HepG2 (cell line): ENCODE data around the gene MSANTD2. TPM values are rescaled to one million over a fixed set of nuclear protein-coding genes. Genes with fewer than 3 reads are reported as not detected.

ENCODE experiments used
- ATAC-seq: fragments of 200-7000 bp; cut with Tn5 transposase; 3 replicates; pipeline ENCODE4 v1.9.1; 2020; ENCODE audit warnings: mild to moderate bottlenecking, moderate library complexity
- BruUV-seq: library from RNA; stranded (reverse); fragments of 400-500 nt; replicated peaks from 2 replicates; lab custom pipeline; 2021; lab: Mats Ljungman, UMichigan
- CTCF ChIA-PET: fragments of 300-600 bp; formaldehyde crosslinking; extraction: SDS; loops from one replicate; lab custom pipeline; 2021; ENCODE audit warnings: low total read pairs, inconsistent platforms, low intra/inter-chr PET ratio; lab: Yijun Ruan, JAX
- POLR2A ChIA-PET: fragments of 350-600 bp; sonication (Branson Sonifier 250); formaldehyde crosslinking; loops from one replicate; lab custom pipeline; 2020; ENCODE audit warnings: antibody characterized with exemption, inconsistent platforms; lab: Yijun Ruan, JAX
- DNase-seq: peaks from one replicate; pipeline ENCODE4 v3.0.0-alpha.2; 2015; ENCODE audit warnings: low spot score
- FAIRE-seq: peaks from 3 replicates; lab custom pipeline; 2011; peaks lifted over from hg19 to GRCh38; lab: Jason Lieb, UNC
- H2AFZ ChIP-seq: one replicate; pipeline ENCODE4 v1.6.1; 2011; ENCODE audit warnings: low read length, inconsistent platforms
- H3K27ac ChIP-seq: fragments of 300-600 bp; 3 replicates; pipeline ENCODE4 v1.8.0; 2011; ENCODE audit warnings: mixed run types, mild to moderate bottlenecking, mixed read lengths, low read length, inconsistent platforms; ENCODE audit not compliant: insufficient read depth; ENCODE audit errors: extremely low read length
- H3K27me3 ChIP-seq, 2 experiments: fragments of 200-600 bp in 1 of 2; 2 replicates in 1 of 2; 3 replicates in 1 of 2; pipeline versions ENCODE4 v1.6.0 to v1.8.0; 2011; ENCODE audit warnings: low read length in 2 of 2, mild to moderate bottlenecking in 2 of 2, moderate library complexity in 2 of 2, inconsistent platforms in 1 of 2; ENCODE audit not compliant: insufficient read depth in 2 of 2, control insufficient read depth in 1 of 2
- H3K36me3 ChIP-seq, 2 experiments: fragments of 200-600 bp in 1 of 2; replicated peaks in 1 of 2; 2 replicates in 1 of 2; 3 replicates in 1 of 2; pipeline versions ENCODE4 v1.5.1 to v1.8.0; 2011; ENCODE audit warnings: low read length in 2 of 2, inconsistent platforms in 1 of 2; ENCODE audit not compliant: insufficient read depth in 2 of 2, control insufficient read depth in 1 of 2
- H3K4me1 ChIP-seq: 2 replicates; pipeline ENCODE4 v1.5.1; 2012; ENCODE audit warnings: low read length, inconsistent platforms; ENCODE audit not compliant: insufficient read depth
- H3K4me2 ChIP-seq: 2 replicates; pipeline ENCODE4 v1.6.0; 2011; ENCODE audit warnings: low read depth, low read length, inconsistent platforms
- H3K4me3 ChIP-seq, 3 experiments: fragments of 200-600 bp in 1 of 3; sonication (generic), shearing (Covaris generic) in 1 of 3; replicated peaks in 1 of 3; 2 replicates each; pipeline ENCODE4 v1.5.1; 2011 to 2016; ENCODE audit warnings: low read length in 3 of 3, inconsistent platforms in 2 of 3, low read depth in 2 of 3, mild to moderate bottlenecking in 2 of 3, control low read depth in 1 of 3, mixed read lengths in 1 of 3; ENCODE audit not compliant: insufficient read depth in 1 of 3
- H3K79me2 ChIP-seq: one replicate; pipeline ENCODE4 v1.6.1; 2011; ENCODE audit warnings: low read length, inconsistent platforms; ENCODE audit not compliant: insufficient read depth
- H3K9ac ChIP-seq: 2 replicates; pipeline ENCODE4 v1.6.0; 2011; ENCODE audit warnings: mild to moderate bottlenecking, low read depth, low read length, inconsistent platforms; ENCODE audit not compliant: insufficient read depth
- H3K9me3 ChIP-seq: 2 replicates; pipeline ENCODE4 v1.5.1; 2012; ENCODE audit warnings: mild to moderate bottlenecking, low read length
- H4K20me1 ChIP-seq: 2 replicates; pipeline ENCODE4 v1.6.0; 2011; ENCODE audit warnings: inconsistent platforms, mild to moderate bottlenecking, low read length, moderate library complexity; ENCODE audit not compliant: insufficient read depth
- ISL2 ChIP-seq: sonication (generic); formaldehyde crosslinking; IDR thresholded peaks from 2 replicates; pipeline ENCODE4 v1.5.0; 2020; ENCODE audit warnings: missing genetic modification reagents
- KDM3A ChIP-seq: IDR thresholded peaks from 2 replicates; pipeline ENCODE4 v1.6.1; 2018; ENCODE audit warnings: low read depth, missing compliant biosample characterization
- MIER3 ChIP-seq: IDR thresholded peaks from 2 replicates; pipeline ENCODE4 v1.6.1; 2016; ENCODE audit warnings: missing compliant biosample characterization, borderline replicate concordance
- RBFOX2 ChIP-seq: fragments of 200-400 bp; formaldehyde crosslinking; IDR thresholded peaks from 2 replicates; pipeline ENCODE4 v1.6.1; 2017; ENCODE audit warnings: low read depth, mild to moderate bottlenecking, low read length
- SIN3A ChIP-seq: IDR thresholded peaks from 2 replicates; pipeline ENCODE4 v1.6.1; 2011; ENCODE audit warnings: low read depth, mild to moderate bottlenecking, control low read depth, low read length, borderline replicate concordance
- ZNF264 ChIP-seq: sonication (generic); formaldehyde crosslinking; IDR thresholded peaks from 2 replicates; pipeline ENCODE4 v1.4.0; 2020; ENCODE audit warnings: missing genetic modification reagents
- WGBS: methylation state at CpG from one replicate; pipeline ENCODE4 v1.1.6; 2017; ENCODE audit warnings: low lambda C conversion rate; 5-methylcytosine and 5-hydroxymethylcytosine counted together
- in situ Hi-C: cut with HindIII; loops from 2 replicates; pipeline ENCODE4 v1.10.0; 2017; ENCODE audit warnings: low pct_unique_long_range_greater_than_20kb; ENCODE audit not compliant: extremely low pct_ligation_motif_present
- intact Hi-C: fragments of 100-400 bp; cut with micrococcal nuclease; formaldehyde crosslinking; loops from one replicate; pipeline ENCODE4 v1.10.0; 2022; ENCODE audit not compliant: unreplicated experiment
- polyA plus RNA-seq, 8 experiments: library from polyadenylated mRNA; depleted of rRNA in 3 of 8; stranded (reverse) in 7 of 8; unstranded in 1 of 8; fragments of >200 nt; fragmentation: Illumina TruSeq in 4 of 8; extraction: Trizol in 4 of 8; gene quantifications; 2 replicates each; pipeline versions ENCODE4 v1.2.1 to v1.2.3, GENCODE V29; 2011 to 2016; ENCODE audit warnings: low read depth in 4 of 8, missing spikeins in 1 of 8, mixed read lengths in 1 of 8; ENCODE audit not compliant: insufficient read depth in 1 of 8
- total RNA-seq, 5 experiments: library from RNA; depleted of rRNA; stranded (reverse); fragments of >200 nt; fragmentation: Illumina TruSeq; extraction: Trizol; gene quantifications; 2 replicates each; pipeline ENCODE4 v1.2.3, GENCODE V29; 2016; ENCODE audit warnings: low read depth in 1 of 5
- TF ChIP-seq, protein P1 (sequence below): sonication (generic); formaldehyde crosslinking; IDR thresholded peaks from 2 replicates; pipeline ENCODE4 v1.5.1; 2020; ENCODE audit warnings: missing genetic modification reagents, mild to moderate bottlenecking, borderline replicate concordance
- TF ChIP-seq, protein P2 (sequence below): sonication (generic); formaldehyde crosslinking; IDR thresholded peaks from 2 replicates; pipeline ENCODE4 v1.4.0; 2020; ENCODE audit warnings: missing genetic modification reagents

MSANTD2 gene
- total and polyA plus RNA-seq, 2 of the 13 experiments (the other 11 are each of a cell fraction or from before 2014, with no cell fraction given), result 8.7 to 10.1 TPM

DNA sequence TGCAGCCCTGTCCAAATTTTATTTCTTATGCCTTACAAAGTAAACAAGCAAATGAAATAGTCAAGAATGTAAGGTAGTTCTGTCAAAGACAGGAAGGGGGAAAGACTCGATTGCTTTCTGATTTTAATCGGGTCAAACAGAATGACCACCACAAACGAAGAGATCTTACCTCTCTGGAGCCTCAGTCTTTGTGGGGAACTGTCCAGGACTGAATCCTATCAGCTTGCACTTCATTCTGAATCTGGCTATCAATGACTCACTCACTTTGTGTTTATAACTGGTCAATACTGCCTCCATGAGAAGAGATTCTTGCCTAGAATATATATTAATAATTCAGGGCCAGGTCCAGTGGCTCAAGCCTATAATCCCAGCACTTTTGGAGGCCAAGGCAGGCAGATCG is 17.2 kb downstream of the MSANTD2 start:
- in situ Hi-C loops (no loop called here), intact Hi-C loops (no loop called here)
- no peaks in the 10 kb centered on the region for H3K36me3 ChIP-seq
- no peak overlapping the region for H3K4me2 ChIP-seq
- no peak for FAIRE-seq
- 98% methylated on average over 4 of the region's 4 CpGs for WGBS
- CTCF ChIA-PET, result no interaction called here
- no peaks in the 10 kb centered on the region for H3K27me3 ChIP-seq
- no TSS peak for BruUV-seq
- POLR2A ChIA-PET, result no interaction called here
- no peak overlapping the region for H3K4me3 ChIP-seq
- H3K9ac ChIP-seq, result no peak overlapping the region
- H3K9me3 ChIP-seq, result no peaks in the 10 kb centered on the region
- H2AFZ ChIP-seq, result no peak overlapping the region
- no peak for DNase-seq
- no peak overlapping the region for H3K27ac ChIP-seq
- no peak for TF ChIP-seq KDM3A (CRISPR knock-in tag)
- TF ChIP-seq MIER3, result no peak
- TF ChIP-seq ISL2 (CRISPR knock-in tag), result no peak
- TF ChIP-seq RBFOX2, result no peak
- ATAC-seq, result no peak
- H4K20me1 ChIP-seq, result no peaks in the 10 kb centered on the region
- H3K79me2 ChIP-seq, result peaks cover 8% of the 10 kb centered on the region
- no peaks in the 10 kb centered on the region for H3K4me1 ChIP-seq

DNA sequence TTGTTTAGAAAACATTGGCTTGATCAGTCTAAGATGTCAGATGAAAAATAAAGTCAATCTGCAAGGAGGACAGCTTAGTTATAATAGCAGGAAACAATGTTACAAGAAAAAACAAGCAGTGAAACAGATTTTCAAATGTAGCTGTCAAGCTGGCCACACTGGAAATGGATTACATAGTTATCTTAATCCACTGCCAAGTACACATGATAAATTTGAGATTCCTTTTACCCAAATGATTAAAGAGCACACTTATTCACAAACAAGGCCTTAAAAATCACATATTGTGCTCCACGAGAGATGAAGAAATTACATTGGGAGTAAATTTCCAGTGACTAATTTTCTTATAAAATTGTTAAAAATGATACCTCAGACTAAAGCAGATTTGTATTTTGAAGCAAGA is 20.6 kb downstream of the MSANTD2 start:
- intact Hi-C loops, result loop anchor here (2.0 kb wide), 1 partner anchor 17 kb away; the partner anchor contains the start of gene ESAM
- ChIA-PET CTCF (interaction anchor here (1.3 kb wide), 1 partner anchor 110 kb away, joined by 4 read pairs; no protein-coding TSS in a partner anchor), POLR2A (interaction anchor here (1.0 kb wide), 1 partner anchor 13 kb away, joined by 4 read pairs; no protein-coding TSS in a partner anchor)
- Histone ChIP-seq H3K9me3 (no peaks in the 10 kb centered on the region), H3K27ac (no peak overlapping the region), H2AFZ (no peak overlapping the region), H4K20me1 (no peaks in the 10 kb centered on the region), H3K79me2 (no peaks in the 10 kb centered on the region), H3K9ac (no peak overlapping the region), H3K4me1 (no peaks in the 10 kb centered on the region), H3K4me2 (no peak overlapping the region), H3K36me3 (peaks cover 0 to 4% of the 10 kb centered on the region in 2 experiments; a peak in 1 of 5 replicates), H3K4me3 (no peak overlapping the region), H3K27me3 (no peaks in the 10 kb centered on the region)
- TF ChIP-seq, protein P1, sequence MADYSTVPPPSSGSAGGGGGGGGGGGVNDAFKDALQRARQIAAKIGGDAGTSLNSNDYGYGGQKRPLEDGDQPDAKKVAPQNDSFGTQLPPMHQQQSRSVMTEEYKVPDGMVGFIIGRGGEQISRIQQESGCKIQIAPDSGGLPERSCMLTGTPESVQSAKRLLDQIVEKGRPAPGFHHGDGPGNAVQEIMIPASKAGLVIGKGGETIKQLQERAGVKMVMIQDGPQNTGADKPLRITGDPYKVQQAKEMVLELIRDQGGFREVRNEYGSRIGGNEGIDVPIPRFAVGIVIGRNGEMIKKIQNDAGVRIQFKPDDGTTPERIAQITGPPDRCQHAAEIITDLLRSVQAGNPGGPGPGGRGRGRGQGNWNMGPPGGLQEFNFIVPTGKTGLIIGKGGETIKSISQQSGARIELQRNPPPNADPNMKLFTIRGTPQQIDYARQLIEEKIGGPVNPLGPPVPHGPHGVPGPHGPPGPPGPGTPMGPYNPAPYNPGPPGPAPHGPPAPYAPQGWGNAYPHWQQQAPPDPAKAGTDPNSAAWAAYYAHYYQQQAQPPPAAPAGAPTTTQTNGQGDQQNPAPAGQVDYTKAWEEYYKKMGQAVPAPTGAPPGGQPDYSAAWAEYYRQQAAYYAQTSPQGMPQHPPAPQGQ (CRISPR knock-in tag), result no peak
- TF ChIP-seq SIN3A (no peak), ZNF264 (CRISPR knock-in tag) (no peak)
- TF ChIP-seq, protein P2, sequence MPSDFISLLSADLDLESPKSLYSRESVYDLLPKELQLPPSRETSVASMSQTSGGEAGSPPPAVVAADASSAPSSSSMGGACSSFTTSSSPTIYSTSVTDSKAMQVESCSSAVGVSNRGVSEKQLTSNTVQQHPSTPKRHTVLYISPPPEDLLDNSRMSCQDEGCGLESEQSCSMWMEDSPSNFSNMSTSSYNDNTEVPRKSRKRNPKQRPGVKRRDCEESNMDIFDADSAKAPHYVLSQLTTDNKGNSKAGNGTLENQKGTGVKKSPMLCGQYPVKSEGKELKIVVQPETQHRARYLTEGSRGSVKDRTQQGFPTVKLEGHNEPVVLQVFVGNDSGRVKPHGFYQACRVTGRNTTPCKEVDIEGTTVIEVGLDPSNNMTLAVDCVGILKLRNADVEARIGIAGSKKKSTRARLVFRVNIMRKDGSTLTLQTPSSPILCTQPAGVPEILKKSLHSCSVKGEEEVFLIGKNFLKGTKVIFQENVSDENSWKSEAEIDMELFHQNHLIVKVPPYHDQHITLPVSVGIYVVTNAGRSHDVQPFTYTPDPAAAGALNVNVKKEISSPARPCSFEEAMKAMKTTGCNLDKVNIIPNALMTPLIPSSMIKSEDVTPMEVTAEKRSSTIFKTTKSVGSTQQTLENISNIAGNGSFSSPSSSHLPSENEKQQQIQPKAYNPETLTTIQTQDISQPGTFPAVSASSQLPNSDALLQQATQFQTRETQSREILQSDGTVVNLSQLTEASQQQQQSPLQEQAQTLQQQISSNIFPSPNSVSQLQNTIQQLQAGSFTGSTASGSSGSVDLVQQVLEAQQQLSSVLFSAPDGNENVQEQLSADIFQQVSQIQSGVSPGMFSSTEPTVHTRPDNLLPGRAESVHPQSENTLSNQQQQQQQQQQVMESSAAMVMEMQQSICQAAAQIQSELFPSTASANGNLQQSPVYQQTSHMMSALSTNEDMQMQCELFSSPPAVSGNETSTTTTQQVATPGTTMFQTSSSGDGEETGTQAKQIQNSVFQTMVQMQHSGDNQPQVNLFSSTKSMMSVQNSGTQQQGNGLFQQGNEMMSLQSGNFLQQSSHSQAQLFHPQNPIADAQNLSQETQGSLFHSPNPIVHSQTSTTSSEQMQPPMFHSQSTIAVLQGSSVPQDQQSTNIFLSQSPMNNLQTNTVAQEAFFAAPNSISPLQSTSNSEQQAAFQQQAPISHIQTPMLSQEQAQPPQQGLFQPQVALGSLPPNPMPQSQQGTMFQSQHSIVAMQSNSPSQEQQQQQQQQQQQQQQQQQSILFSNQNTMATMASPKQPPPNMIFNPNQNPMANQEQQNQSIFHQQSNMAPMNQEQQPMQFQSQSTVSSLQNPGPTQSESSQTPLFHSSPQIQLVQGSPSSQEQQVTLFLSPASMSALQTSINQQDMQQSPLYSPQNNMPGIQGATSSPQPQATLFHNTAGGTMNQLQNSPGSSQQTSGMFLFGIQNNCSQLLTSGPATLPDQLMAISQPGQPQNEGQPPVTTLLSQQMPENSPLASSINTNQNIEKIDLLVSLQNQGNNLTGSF (CRISPR knock-in tag), result no peak
- BruUV-seq, result no TSS peak
- no peak for DNase-seq
- 97% methylated on average over 1 of the region's 1 CpG for WGBS
- no peak for ATAC-seq
- in situ Hi-C loops, result no loop called here
- FAIRE-seq, result no peak
